Measurements from ENCODE around the gene RASSF5.

DNA sequence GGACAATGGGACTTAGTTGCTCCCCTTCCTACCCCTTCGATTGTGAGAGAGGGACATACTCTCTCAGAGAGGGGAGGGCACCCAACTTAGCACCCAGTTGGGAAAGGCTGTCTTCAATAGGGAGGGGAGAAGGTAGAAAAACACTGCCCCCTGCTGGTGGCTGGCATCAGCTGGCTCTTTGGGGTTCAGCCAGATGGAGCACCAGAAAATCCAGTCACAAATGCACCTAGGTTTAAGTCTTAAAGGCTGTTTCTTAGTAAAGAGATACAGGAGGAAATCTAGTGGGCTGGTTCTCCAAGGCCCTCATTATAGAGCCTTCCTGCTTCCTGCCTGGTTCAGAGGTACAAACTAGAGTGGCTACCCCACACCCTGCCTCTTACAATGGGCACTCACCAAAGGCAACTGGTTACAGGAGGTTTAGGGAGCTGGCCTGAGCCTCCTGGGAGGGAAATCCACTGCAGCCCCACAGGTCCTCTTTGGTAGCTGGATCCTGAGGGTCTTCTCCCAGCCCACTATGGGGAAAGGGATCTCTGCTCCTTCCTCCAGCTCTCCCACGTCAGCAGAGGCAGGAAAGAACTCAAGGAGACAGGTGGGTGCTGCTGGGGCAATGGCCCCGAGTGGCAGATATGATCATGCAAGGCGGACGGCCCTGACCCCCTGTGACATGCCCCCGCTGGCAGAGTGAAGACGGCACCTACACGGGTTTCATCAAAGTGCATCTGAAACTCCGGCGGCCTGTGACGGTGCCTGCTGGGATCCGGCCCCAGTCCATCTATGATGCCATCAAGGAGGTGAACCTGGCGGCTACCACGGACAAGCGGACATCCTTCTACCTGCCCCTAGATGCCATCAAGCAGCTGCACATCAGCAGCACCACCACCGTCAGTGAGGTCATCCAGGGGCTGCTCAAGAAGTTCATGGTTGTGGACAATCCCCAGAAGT is 76.6 kb downstream of the RASSF5 start:
- TF ChIP-seq POLR2A (conservative IDR thresholded peaks at IDR 0.05) (no peak), SP2 (IDR thresholded peaks at IDR 0.05; ENCODE audit: extremely low read depth, low read depth, low read length, poor library complexity, severe bottlenecking) (no peak), POLR2AphosphoS5 (IDR thresholded peaks at IDR 0.05; ENCODE audit: control insufficient read depth, insufficient read depth, low read depth, low read length) (no peak)
- TF ChIP-seq, protein P1, sequence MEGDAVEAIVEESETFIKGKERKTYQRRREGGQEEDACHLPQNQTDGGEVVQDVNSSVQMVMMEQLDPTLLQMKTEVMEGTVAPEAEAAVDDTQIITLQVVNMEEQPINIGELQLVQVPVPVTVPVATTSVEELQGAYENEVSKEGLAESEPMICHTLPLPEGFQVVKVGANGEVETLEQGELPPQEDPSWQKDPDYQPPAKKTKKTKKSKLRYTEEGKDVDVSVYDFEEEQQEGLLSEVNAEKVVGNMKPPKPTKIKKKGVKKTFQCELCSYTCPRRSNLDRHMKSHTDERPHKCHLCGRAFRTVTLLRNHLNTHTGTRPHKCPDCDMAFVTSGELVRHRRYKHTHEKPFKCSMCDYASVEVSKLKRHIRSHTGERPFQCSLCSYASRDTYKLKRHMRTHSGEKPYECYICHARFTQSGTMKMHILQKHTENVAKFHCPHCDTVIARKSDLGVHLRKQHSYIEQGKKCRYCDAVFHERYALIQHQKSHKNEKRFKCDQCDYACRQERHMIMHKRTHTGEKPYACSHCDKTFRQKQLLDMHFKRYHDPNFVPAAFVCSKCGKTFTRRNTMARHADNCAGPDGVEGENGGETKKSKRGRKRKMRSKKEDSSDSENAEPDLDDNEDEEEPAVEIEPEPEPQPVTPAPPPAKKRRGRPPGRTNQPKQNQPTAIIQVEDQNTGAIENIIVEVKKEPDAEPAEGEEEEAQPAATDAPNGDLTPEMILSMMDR (IDR thresholded peaks at IDR 0.05 in 2 of 3, conservative IDR thresholded peaks at IDR 0.05 in 1 of 3; ENCODE audit: insufficient read depth in 2 of 3, low read depth in 1 of 3, low read length in 3 of 3): peak; percentile 93 to 98 (median 98)

All from K562 (cell line).